Measurements from ENCODE around the gene RPS6KC1. TPM values are rescaled to one million over a fixed set of nuclear protein-coding genes. Genes with fewer than 3 reads are reported as not detected.
"Not testable (repeated sequence)": the region's sequence is repeated elsewhere in the genome, so short reads cannot be mapped to it uniquely, and the experiment has no call there.

RPS6KC1 gene
- total RNA-seq, 1 donor from 2014 or later: 15.3 TPM

DNA sequence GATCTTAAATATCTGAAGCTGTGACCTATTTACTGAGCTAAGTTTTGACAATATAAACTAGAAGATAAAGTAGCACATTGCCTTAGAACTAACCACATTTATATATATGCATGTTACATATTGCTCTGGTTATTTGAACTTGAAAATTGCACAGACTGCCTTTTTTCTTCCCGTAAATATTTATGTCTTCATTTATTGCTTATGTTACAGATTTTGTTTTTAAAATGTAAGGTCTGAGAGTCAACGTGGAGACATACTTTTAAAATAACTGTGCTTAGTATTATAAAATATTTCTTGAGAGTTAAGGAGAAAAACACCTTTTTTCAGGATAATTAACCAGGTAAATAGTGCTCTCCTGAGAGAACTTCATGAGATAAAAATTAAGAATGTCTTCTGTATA lies 3.1 kb downstream of the RPS6KC1 start:
- DNase-seq (ENCODE audit: low read depth in 2 of 2): no peak

DNA sequence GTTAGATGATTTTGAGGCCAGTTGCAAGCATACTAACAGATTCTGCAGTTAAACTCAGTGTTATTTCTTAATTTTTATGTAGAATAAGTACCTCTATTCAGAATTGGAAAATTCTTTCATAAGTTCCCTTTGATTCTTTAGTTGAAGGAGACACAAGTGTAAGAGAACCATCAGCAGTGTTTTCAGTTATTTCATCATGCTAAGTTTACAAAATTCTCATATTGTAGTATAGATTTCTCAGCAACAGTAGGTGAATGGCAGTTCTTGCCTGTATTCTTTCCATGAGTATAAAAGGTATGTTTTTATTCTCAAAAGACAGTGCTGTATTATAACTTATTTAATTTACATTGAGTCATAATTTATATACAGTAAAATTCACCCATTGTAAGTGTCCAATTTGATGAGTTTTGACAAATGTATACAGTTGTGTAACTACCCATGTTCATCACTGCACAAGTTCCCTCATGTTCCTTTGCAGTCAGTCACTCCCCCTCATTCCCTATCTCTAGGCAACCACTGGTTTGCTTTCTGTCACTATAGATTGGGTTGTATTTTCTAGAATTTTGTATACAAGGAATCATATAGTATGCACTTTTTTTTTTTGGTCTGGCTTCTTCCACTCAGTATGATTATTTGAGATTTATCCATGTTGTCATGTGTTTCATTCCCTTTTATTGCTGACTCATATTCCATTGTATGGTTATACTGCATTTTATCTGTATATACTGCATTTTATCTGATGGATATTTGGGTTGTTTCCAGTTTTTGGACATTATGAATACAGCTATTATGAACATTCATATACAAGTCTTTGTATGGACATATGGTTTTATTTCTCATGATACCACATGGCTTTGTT lies 3.9 kb downstream of the RPS6KC1 start:
- DNase-seq (ENCODE audit: low read depth in 2 of 2): no peak

- DNase-seq (ENCODE audit: low read depth in 2 of 2): no peak
Measured at GRCh38 chr1:213055767-213056166, 4.7 kb downstream of the RPS6KC1 start.

- no peak for DNase-seq (ENCODE audit: low read depth in 2 of 2)
Measured at GRCh38 chr1:213057264-213058059, 6.4 kb downstream of the RPS6KC1 start.

GRCh38 chr1:213060836-213061235 lies 9.8 kb downstream of the RPS6KC1 start:
- DNase-seq (ENCODE audit: low read depth in 2 of 2): no peak

DNA sequence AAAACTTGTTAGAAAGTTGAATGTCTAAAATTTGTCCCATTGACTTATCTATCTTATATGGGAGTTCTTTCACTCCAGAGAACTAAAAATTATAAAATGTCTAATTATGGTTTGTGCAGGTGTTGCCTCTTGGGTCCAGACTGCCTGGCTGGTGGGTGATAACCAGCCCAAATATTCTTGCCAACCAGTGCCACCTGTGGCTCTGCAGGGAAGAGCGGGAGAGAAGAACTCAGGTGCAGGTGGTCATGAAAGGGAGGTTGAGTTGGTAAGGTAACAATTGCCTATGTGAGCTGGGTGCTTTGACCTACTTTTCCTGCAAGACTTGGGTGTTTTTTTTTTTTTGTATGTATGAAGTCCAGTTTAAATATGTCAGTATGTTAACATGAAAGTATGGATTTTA lies 10.2 kb downstream of the RPS6KC1 start:
- no peak for DNase-seq (ENCODE audit: low read depth in 2 of 2)

- no peak for DNase-seq (ENCODE audit: low read depth in 2 of 2)
Measured at GRCh38 chr1:213065800-213066199, 14.8 kb downstream of the RPS6KC1 start.

- DNase-seq (ENCODE audit: low read depth in 2 of 2): peak in 1 of 2 donors; percentile 22
Measured at GRCh38 chr1:213066363-213066762, 15.3 kb downstream of the RPS6KC1 start.

- no peak for DNase-seq (ENCODE audit: low read depth in 2 of 2)
Measured at GRCh38 chr1:213067352-213067751, 16.3 kb downstream of the RPS6KC1 start.

GRCh38 chr1:213070406-213070805 lies 19.4 kb downstream of the RPS6KC1 start:
- DNase-seq (ENCODE audit: low read depth in 2 of 2): peak; percentile 57 to 79

- no peak for DNase-seq (ENCODE audit: low read depth in 2 of 2)
Measured at GRCh38 chr1:213075725-213076124, 24.7 kb downstream of the RPS6KC1 start.

DNA sequence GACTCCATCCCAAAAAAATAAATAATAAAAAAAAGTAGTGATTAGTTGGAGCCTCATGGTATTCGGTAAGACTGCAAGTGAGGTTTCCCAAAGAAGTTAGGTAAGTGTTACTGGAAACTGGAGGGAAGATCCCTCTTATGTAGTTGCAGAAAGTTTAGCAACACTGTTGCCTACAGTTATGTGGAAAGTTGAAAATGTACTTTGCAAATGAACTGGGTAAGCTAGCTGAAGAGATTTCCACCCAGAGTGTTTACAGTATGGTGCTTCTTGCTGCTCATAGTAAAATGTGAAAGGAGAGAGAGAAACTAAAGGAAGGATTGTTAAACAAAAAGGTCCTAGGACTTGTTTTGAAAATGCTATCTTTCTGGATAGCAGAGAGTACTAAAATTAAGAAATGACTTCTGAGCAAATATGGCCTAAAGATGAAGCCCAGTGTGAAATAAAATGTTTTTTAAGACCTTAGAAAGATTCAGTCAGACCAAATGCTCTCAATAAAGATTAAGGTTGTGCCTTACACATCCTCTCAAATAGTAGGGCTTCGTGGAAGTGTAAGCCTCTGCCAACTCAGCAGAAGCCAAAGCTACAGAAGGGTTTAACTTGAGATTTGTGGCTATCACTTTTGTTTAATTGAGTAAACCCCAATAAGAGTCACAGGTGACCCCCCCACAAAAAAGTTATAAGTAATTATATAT lies 31.5 kb downstream of the RPS6KC1 start:
- no peak for DNase-seq (ENCODE audit: low read depth in 2 of 2)

DNA sequence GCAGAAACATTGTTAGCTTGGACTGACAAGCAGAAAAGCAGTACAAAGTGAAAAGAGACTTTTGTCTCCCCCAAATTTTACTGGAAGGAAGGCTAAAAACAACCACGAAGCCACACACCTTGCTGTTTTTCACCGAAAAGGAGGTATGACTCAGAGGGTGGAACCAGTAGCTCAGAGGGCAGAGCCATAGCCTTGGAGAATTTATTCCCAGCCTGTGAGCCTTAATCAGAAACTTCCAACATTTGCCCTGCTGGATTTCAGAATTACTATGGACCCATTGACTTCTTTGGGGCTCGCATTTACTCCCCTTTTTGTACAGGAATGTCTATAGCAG lies 32.0 kb downstream of the RPS6KC1 start:
- DNase-seq (ENCODE audit: low read depth in 2 of 2): no peak

- DNase-seq (ENCODE audit: low read depth in 2 of 2): no peak
Measured at GRCh38 chr1:213087911-213088310, 36.9 kb downstream of the RPS6KC1 start.

- DNase-seq (ENCODE audit: low read depth in 2 of 2): no peak
Measured at GRCh38 chr1:213089924-213090677, 39.1 kb downstream of the RPS6KC1 start.

DNA sequence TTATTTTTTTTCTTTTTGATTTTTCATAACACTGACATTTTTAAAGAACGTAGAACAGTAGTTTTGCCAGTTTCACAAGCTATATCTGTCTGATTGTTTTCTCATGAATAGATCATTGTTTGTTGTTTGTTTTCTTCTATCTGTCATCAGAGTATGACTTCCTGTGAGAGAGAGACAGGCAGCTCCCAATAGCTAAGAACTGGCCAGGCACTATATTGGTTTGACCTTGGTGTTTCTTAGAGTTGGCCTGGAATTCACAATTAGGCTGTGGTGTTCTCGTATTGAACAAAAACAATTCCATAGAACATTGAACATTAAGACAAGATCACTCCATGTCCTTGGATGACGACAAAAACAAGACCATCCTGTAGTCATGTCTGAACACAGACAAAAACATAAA lies 43.4 kb downstream of the RPS6KC1 start:
- no peak for DNase-seq (ENCODE audit: low read depth in 2 of 2)

GRCh38 chr1:213095467-213095866 lies 44.4 kb downstream of the RPS6KC1 start:
- DNase-seq (ENCODE audit: low read depth in 2 of 2): no peak

GRCh38 chr1:213099682-213100399 lies 48.8 kb downstream of the RPS6KC1 start:
- DNase-seq (ENCODE audit: low read depth in 2 of 2): no peak

DNA sequence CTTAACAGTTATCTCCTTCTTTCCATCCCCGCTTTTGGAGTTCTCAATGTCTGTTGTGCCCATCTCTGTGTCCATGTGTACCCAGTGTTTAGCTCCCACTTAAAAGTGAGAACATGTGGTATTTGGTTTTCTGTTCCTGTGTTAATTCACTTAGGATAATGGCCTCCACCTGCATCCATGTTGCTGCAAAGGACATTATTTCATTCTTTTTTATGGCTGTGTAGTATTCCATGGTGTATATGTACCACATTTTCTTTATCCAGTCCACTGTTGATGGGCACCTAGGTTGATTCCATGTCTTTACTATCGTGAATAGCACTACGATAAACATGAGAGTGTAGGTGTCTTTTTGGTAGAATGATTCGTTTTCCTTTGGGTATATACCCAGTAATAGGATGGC lies 49.5 kb downstream of the RPS6KC1 start:
- not testable (repeated sequence) for DNase-seq (ENCODE audit: low read depth in 2 of 2)

DNA sequence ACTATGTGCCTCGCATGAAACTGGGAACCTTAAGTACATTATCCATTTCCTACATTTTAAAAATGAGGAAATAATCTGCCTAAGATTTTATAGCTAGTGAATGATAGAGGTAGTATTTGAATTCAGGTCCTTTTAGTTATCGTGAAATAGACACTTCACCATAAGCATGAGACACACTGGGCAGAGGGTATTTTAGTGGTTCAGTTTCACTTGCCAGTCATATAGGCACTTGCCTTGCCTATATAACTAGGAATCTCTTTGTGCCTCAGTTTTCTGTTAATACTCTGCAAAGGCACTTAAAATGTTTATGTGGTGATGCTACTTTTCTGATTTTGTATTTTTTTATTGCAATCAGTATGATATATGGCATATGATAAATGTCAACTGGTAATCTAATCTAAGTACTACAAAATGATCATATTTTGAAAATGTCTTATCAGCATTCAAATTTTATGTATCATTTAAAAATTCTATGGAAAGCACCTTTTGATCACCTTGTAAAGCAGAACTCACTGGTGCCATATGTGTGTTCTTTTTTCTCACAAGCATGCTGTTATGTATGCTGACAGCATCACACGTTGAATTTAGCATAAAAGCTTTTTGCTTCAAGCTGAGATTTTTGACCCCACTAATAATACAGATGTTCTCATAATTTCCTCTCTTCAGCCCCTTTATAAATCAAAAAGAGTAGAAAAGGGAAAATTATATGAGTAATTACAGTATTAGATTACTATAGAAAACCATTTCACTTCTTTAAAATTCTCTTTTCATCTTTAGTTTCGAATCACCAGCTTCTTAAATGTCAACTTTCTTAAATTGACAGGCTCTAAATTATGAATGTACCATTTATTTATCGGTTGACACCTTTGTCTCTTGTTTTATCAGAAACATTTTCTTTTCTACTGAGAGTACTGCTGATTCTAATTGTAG lies 52.6 kb downstream of the RPS6KC1 start:
- DNase-seq (ENCODE audit: low read depth in 2 of 2): no peak
